ENCODE data around the gene MPEG1. TPM values are rescaled to one million over a fixed set of nuclear protein-coding genes. Genes with fewer than 3 reads are reported as not detected.

Gene MPEG1
- total RNA-seq, 2 experiments from 2014 or later = 2.8 to 2.9 TPM

DNA sequence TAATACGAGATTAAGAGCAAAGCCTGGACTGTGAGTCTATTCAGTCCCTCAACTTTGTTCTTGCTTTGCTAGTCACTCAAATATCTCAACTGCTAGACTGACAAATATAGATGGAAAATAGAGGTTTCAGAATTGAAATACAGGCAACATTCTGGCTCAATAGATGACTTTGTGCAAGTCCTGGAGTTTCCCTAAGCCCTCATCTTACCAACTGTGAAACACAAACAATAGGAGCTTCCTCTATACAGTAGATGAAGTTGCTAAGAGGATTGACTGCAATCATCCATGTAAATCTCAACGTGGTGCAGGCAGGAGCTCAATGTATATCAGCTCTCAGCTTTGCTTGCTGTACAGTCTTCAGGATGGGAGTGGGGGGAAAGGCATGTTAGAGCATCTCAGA, 6.2 kb upstream of the MPEG1 start:
- peaks cover 13% of the 10 kb centered on the region for H3K4me1 Mint-ChIP-seq (ENCODE audit: low read depth)
- no peak for ATAC-seq (ENCODE audit: poor library complexity)
- H3K4me1 ChIP-seq (ENCODE audit: insufficient read depth, low read length) = peaks cover 9% of the 10 kb centered on the region
- H3K9me3 Mint-ChIP-seq = no peaks in the 10 kb centered on the region
- no peaks in the 10 kb centered on the region for H3K27me3 ChIP-seq (ENCODE audit: control insufficient read depth in 1 of 2, insufficient read depth in 2 of 2, low read length in 2 of 2)
- POLR2A ChIA-PET = no interaction called here
- H3K9me3 ChIP-seq (ENCODE audit: control insufficient read depth in 1 of 2, insufficient read depth in 1 of 2, low read length in 2 of 2) = no peaks in the 10 kb centered on the region
- no peak overlapping the region for H3K4me3 Mint-ChIP-seq
- no peak for TF ChIP-seq CTCF (IDR thresholded peaks at IDR 0.05)
- DNase-seq = peak in 2 of 14 experiments; percentile 27 to 39
- CTCF ChIA-PET = no interaction called here
- H3K36me3 ChIP-seq (ENCODE audit: insufficient read depth, low read length) = no peaks in the 10 kb centered on the region
- no peak overlapping the region for H3K4me3 ChIP-seq (ENCODE audit: low read length)
- no peaks in the 10 kb centered on the region for H3K27me3 Mint-ChIP-seq
- H3K27ac ChIP-seq (ENCODE audit: low read depth in 1 of 2, low read length in 2 of 2) = no peak overlapping the region
- H3K27ac Mint-ChIP-seq = no peak overlapping the region
- intact Hi-C loops (cut with DNase I, micrococcal nuclease) = no loop called here
- H3K36me3 Mint-ChIP-seq (ENCODE audit: low read depth) = no peaks in the 10 kb centered on the region

- Histone ChIP-seq H3K4me1 (ENCODE audit: insufficient read depth, low read length) (peaks cover 9% of the 10 kb centered on the region), H3K27me3 (ENCODE audit: control insufficient read depth in 1 of 2, insufficient read depth in 2 of 2, low read length in 2 of 2) (no peaks in the 10 kb centered on the region), H3K36me3 (ENCODE audit: insufficient read depth, low read length) (no peaks in the 10 kb centered on the region), H3K9me3 (ENCODE audit: control insufficient read depth in 1 of 2, insufficient read depth in 1 of 2, low read length in 2 of 2) (no peaks in the 10 kb centered on the region), H3K27ac (ENCODE audit: low read depth in 1 of 2, low read length in 2 of 2) (no peak overlapping the region), H3K4me3 (ENCODE audit: low read length) (no peak overlapping the region)
- Mint-ChIP-seq H3K27ac (no peak overlapping the region), H3K36me3 (ENCODE audit: low read depth) (no peaks in the 10 kb centered on the region), H3K4me1 (ENCODE audit: low read depth) (peaks cover 13% of the 10 kb centered on the region), H3K27me3 (no peaks in the 10 kb centered on the region), H3K9me3 (no peaks in the 10 kb centered on the region), H3K4me3 (no peak overlapping the region)
- ChIA-PET CTCF (no interaction called here), POLR2A (no interaction called here)
- intact Hi-C loops (cut with DNase I, micrococcal nuclease) = no loop called here
- no peak for TF ChIP-seq CTCF (IDR thresholded peaks at IDR 0.05)
- no peak for DNase-seq
- no peak for ATAC-seq (ENCODE audit: poor library complexity)
These were observed 5.6 kb upstream of the MPEG1 start for GRCh38 chr11:59218319-59218718.

GRCh38 chr11:59216641-59217564, 4.2 kb upstream of the MPEG1 start:
- Histone ChIP-seq H3K36me3 (ENCODE audit: insufficient read depth, low read length) (no peaks in the 10 kb centered on the region), H3K9me3 (ENCODE audit: control insufficient read depth in 1 of 2, insufficient read depth in 1 of 2, low read length in 2 of 2) (no peaks in the 10 kb centered on the region), H3K27ac (ENCODE audit: low read depth in 1 of 2, low read length in 2 of 2) (no peak overlapping the region), H3K27me3 (ENCODE audit: control insufficient read depth in 1 of 2, insufficient read depth in 2 of 2, low read length in 2 of 2) (no peaks in the 10 kb centered on the region), H3K4me3 (ENCODE audit: low read length) (no peak overlapping the region), H3K4me1 (ENCODE audit: insufficient read depth, low read length) (peaks cover 9% of the 10 kb centered on the region)
- intact Hi-C loops (cut with DNase I, micrococcal nuclease) = no loop called here
- TF ChIP-seq CTCF (IDR thresholded peaks at IDR 0.05) = no peak
- no peak overlapping the region for H3K27ac Mint-ChIP-seq
- ChIA-PET CTCF (no interaction called here), POLR2A (no interaction called here)
- DNase-seq (peak in 4 of 14 experiments; percentile 6 to 69 (median 52)), ATAC-seq (ENCODE audit: poor library complexity) (no peak)
- no peaks in the 10 kb centered on the region for H3K9me3 Mint-ChIP-seq
- H3K27me3 Mint-ChIP-seq = no peaks in the 10 kb centered on the region
- no peaks in the 10 kb centered on the region for H3K36me3 Mint-ChIP-seq (ENCODE audit: low read depth)
- peaks cover 13% of the 10 kb centered on the region for H3K4me1 Mint-ChIP-seq (ENCODE audit: low read depth)
- H3K4me3 Mint-ChIP-seq = peak overlapping the region; percentile 42
